Naive thymus-derived CD8-positive, alpha-beta T cell (primary cell): Measurements from ENCODE around the gene EMD. TPM values are rescaled to one million over a fixed set of nuclear protein-coding genes. Genes with fewer than 3 reads are reported as not detected.

Experiments
- ATAC-seq, 2 donors: fragments of 150-1000 bp; cut with Tn5 transposase in 1 of 2; sonication (Bioruptor Pico), chemical (Tn5 transposase) in 1 of 2; 1 replicate in 1 of 2; 2 replicates in 1 of 2; pipeline ENCODE4 v1.10.0; 2021; ENCODE audit warnings: mild to moderate bottlenecking in 2 of 2, moderate library complexity in 2 of 2
- POLR2A ChIA-PET: fragments of 350-600 bp; sonication (Branson Sonifier 250); formaldehyde crosslinking; loops from one replicate; lab custom pipeline; 2021; ENCODE audit warnings: antibody characterized with exemption; lab: Charles Lee
- DNase-seq, 10 donors: peaks; one replicate each; pipeline versions ENCODE4 v3.0.0 to v3.0.0-alpha.2; 2020 to 2022
- H3K27ac Mint-ChIP-seq, 10 donors: one replicate each; pipeline ENCODE4 v1.8.0; 2020 to 2022; ENCODE audit warnings: mild to moderate bottlenecking in 10 of 10, mixed read lengths in 10 of 10, moderate library complexity in 4 of 10, inconsistent platforms in 1 of 10
- H3K27me3 Mint-ChIP-seq, 5 donors: one replicate each; pipeline ENCODE4 v1.8.0; 2021 to 2022; ENCODE audit warnings: mixed read lengths in 5 of 5
- H3K36me3 Mint-ChIP-seq, 3 donors: one replicate each; pipeline ENCODE4 v1.8.0; 2020 to 2022; ENCODE audit warnings: mixed read lengths in 3 of 3, mild to moderate bottlenecking in 2 of 3, inconsistent platforms in 1 of 3
- H3K4me1 Mint-ChIP-seq, 4 donors: one replicate each; pipeline ENCODE4 v1.8.0; 2021 to 2022; ENCODE audit warnings: mixed read lengths in 4 of 4
- H3K4me3 Mint-ChIP-seq, 10 donors: one replicate each; pipeline ENCODE4 v1.8.0; 2020 to 2022; ENCODE audit warnings: mild to moderate bottlenecking in 10 of 10, mixed read lengths in 10 of 10, moderate library complexity in 6 of 10, inconsistent platforms in 1 of 10
- H3K9me3 Mint-ChIP-seq, 9 donors: one replicate each; pipeline ENCODE4 v1.8.0; 2020 to 2022; ENCODE audit warnings: mixed read lengths in 9 of 9, mild to moderate bottlenecking in 3 of 9, inconsistent platforms in 1 of 9, moderate library complexity in 1 of 9
- polyA plus RNA-seq, 3 donors: library from polyadenylated mRNA; unstranded; fragments of 300-500 nt; fragmentation: Illumina TruSeq; gene quantifications; one replicate each; pipeline ENCODE4 v1.2.3, GENCODE V29; 2021
- total RNA-seq, 8 experiments: library from RNA in 2 of 8; stranded (reverse) in 2 of 8; gene quantifications; one replicate each; pipeline ENCODE4 v1.2.3 and lab custom pipeline; 2021 to 2026

Gene EMD
- total and polyA plus RNA-seq, 5 experiments from 2014 or later, result 35.5 to 95.4 (median 37.1) TPM

DNA sequence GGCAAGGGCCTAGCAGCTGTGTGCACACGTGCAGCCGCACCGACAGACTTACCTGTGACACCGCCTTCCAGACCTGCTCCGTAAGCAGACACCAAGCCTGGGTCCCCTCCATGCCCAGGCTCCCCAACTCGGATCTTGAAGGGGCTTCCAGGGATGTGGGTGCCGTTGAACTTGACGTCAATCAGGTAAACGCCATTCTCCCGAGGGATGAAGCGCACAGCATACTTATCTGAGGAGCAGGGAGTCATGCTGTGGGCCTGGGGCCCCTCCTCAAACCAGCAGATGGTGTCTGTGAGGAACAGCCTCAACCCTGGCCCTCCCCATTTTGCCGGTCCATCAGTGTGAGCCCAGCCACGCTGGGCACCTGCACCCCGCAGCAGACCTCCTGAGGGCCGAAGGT is 29.1 kb upstream of the EMD start:
- DNase-seq (peak in 1 of 10 donors; percentile 34), ATAC-seq (no peak)
- Mint-ChIP-seq H3K27me3 (no peaks in the 10 kb centered on the region), H3K27ac (peak overlapping the region in 9 of 10 donors; percentile 8 to 95 (median 79)), H3K36me3 (peaks cover 0 to 30% (median 0%) of the 10 kb centered on the region in 3 donors), H3K4me1 (peaks cover 6 to 61% (median 49%) of the 10 kb centered on the region in 4 donors), H3K9me3 (no peaks in the 10 kb centered on the region), H3K4me3 (peak overlapping the region in 6 of 10 donors; percentile 9 to 68 (median 42))
- POLR2A ChIA-PET, result interaction anchor here (0.9 to 6.4 kb wide), 9 partner anchors 8 to 197 kb away, joined by 3 to 101 read pairs (median 7); partner anchors contain the start of genes EMD, FLNA and IKBKG

- H3K27me3 Mint-ChIP-seq, result no peaks in the 10 kb centered on the region
- DNase-seq, result peak in 1 of 10 donors; percentile 27
- H3K9me3 Mint-ChIP-seq, result no peaks in the 10 kb centered on the region
- H3K27ac Mint-ChIP-seq, result peak overlapping the region in 9 of 10 donors; percentile 31 to 95 (median 85)
- POLR2A ChIA-PET, result interaction anchor here (1.3 to 6.4 kb wide), 8 partner anchors 12 to 197 kb away, joined by 3 to 101 read pairs (median 7); partner anchors contain the start of genes EMD, FLNA and IKBKG
- H3K4me1 Mint-ChIP-seq, result peaks cover 6 to 61% (median 49%) of the 10 kb centered on the region in 4 donors
- H3K4me3 Mint-ChIP-seq, result peak overlapping the region in 9 of 10 donors; percentile 10 to 70 (median 53)
- peaks cover 0 to 34% (median 0%) of the 10 kb centered on the region in 3 donors for H3K36me3 Mint-ChIP-seq
- peak; percentile 0 to 1 for ATAC-seq
Observed at GRCh38 chrX:154350429-154351182, 28.5 kb upstream of the EMD start.

DNA sequence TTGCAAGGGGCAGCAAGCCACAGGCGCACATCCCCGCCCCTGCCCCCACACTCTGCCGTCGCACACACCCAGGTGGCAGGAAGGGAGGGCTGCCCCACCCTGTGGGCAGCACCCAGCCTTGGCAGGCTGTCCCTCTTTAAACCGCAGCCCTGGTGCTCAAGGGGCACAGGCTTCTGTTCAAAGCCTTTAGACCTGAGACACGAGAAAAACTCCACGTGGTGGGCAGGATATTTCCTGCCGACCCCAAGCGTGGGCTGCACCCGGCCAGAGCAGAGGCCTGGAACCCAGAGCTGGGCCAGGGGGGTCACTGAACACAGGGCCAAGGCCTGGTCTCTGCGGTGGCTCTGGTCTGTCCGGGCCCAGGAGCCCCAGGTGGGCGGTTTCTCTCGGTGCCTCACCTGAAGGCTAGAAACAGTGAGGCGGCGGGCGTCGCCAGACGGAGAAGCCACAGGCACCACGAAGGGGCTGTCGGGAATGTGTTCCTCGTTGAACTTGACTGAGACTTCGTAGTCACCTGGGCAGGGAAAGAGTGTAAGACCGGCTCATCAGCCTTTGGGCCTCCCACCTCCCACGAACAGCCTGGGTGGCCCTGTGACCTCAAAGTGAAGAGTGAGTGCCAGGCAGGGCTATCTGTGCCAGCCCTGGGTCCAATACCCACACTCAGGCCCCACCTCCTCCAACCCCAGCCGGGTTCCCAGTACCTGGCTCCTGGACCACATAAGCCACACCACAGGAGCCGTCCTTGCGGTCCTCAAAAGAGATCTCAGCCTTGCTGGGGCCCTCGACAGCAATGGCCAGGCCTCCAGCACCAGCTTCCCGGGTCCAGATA is 27.7 kb upstream of the EMD start:
- ATAC-seq, result peak; percentile 60 to 79
- Mint-ChIP-seq H3K27ac (peak overlapping the region; percentile 78 to 95 (median 88)), H3K9me3 (no peaks in the 10 kb centered on the region), H3K4me3 (peak overlapping the region in 9 of 10 donors; percentile 39 to 70 (median 62)), H3K27me3 (no peaks in the 10 kb centered on the region), H3K4me1 (peaks cover 7 to 65% (median 51%) of the 10 kb centered on the region in 4 donors), H3K36me3 (peaks cover 0 to 37% (median 0%) of the 10 kb centered on the region in 3 donors)
- POLR2A ChIA-PET, result interaction anchor here (1.0 to 6.4 kb wide), 7 partner anchors 11 to 35 kb away, joined by 3 to 101 read pairs (median 6); no protein-coding TSS in a partner anchor
- peak in 6 of 10 donors; percentile 56 to 83 (median 66) for DNase-seq

DNA sequence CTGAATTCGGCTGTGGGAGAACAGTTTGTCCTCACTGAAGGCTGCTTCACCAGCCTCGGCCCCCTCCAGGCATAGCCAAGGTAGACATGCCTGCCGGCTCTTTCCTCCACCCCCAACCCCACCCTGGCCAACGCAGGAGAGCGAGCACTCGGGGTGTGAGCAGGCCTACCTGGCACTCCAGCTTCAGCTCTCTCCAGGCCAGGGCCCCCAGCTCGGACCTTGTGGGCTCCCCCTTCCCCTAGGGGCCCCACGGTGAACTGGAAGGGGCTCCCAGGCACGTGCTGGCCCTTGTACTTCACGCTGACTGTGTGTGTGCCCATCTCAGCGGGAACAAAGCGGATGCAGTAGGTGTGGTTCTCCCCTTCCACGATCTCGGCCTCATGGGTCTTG is 27.1 kb upstream of the EMD start:
- no peak for DNase-seq
- Mint-ChIP-seq H3K27ac (peak overlapping the region; percentile 78 to 95 (median 89)), H3K9me3 (no peaks in the 10 kb centered on the region), H3K27me3 (no peaks in the 10 kb centered on the region), H3K36me3 (peaks cover 0 to 38% (median 0%) of the 10 kb centered on the region in 3 donors), H3K4me3 (peak overlapping the region in 7 of 10 donors; percentile 34 to 70 (median 59)), H3K4me1 (peaks cover 8 to 65% (median 52%) of the 10 kb centered on the region in 4 donors)
- peak; percentile 5 to 7 for ATAC-seq
- POLR2A ChIA-PET, result interaction anchor here (1.0 to 6.4 kb wide), 5 partner anchors 16 to 36 kb away, joined by 3 to 101 read pairs (median 3); no protein-coding TSS in a partner anchor

DNA sequence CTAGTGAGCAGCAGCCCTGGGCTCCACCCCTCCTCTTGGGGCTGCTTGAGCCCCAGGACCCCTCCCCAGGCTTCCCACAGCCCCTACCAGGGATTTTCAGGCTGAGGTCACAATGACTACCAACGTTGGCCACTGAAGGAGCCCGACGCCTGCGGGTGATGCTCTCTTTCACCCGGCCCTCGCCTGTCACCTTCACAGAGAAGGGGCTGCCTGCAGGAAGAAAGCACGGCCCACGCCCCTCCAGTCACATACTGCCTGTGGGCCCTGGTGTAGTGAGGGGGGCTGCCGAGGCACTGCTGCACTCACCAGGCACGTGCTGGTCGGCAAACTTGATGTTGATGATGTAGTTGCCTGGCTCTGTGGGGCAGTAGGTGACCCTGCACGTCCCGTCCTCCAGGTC is 26.6 kb upstream of the EMD start:
- Mint-ChIP-seq H3K4me1 (peaks cover 3 to 62% (median 48%) of the 10 kb centered on the region in 4 donors), H3K9me3 (no peaks in the 10 kb centered on the region), H3K4me3 (peak overlapping the region in 4 of 10 donors; percentile 34 to 70 (median 49)), H3K27me3 (no peaks in the 10 kb centered on the region), H3K27ac (peak overlapping the region in 7 of 10 donors; percentile 78 to 95 (median 87)), H3K36me3 (peaks cover 0 to 36% (median 0%) of the 10 kb centered on the region in 3 donors)
- ATAC-seq (no peak), DNase-seq (peak in 1 of 10 donors; percentile 45)
- POLR2A ChIA-PET, result interaction anchor here (0.8 to 6.4 kb wide), 4 partner anchors 10 to 30 kb away, joined by 3 to 101 read pairs (median 3); no protein-coding TSS in a partner anchor

- Mint-ChIP-seq H3K36me3 (peaks cover 0 to 37% (median 0%) of the 10 kb centered on the region in 3 donors), H3K4me3 (peak overlapping the region in 2 of 10 donors; percentile 6 to 25), H3K27ac (peak overlapping the region in 4 of 10 donors; percentile 29 to 95 (median 48)), H3K27me3 (no peaks in the 10 kb centered on the region), H3K4me1 (peaks cover 2 to 62% (median 44%) of the 10 kb centered on the region in 4 donors), H3K9me3 (no peaks in the 10 kb centered on the region)
- DNase-seq (peak in 1 of 10 donors; percentile 24), ATAC-seq (no peak)
- POLR2A ChIA-PET, result interaction anchor here (0.8 to 2.7 kb wide), 2 partner anchors 9 to 15 kb away, joined by 3 to 21 read pairs; no protein-coding TSS in a partner anchor
Observed at GRCh38 chrX:154353172-154353843, 25.8 kb upstream of the EMD start.

DNA sequence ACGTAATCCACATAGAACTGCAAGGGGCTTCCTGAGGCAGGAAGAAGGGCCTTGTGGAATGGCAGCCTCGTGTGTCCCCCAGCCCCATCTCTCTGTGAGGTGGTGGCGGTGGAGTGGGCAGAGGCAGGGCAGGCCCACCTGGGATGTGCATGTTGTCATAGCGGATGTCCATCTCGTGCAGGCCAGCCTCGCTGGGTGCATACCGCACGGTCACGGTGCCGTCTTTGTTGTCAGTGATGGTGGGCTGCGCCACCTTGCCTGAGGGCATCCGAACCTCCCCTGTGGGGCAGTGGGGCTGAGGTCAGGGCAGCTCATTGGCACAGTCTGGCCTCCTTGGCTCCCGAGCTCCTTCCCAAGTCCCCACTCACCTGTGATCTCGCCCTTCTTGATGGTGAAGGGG is 25.1 kb upstream of the EMD start:
- POLR2A ChIA-PET, result interaction anchor here (1.4 to 2.7 kb wide), 3 partner anchors 14 to 44 kb away, joined by 4 to 21 read pairs (median 6); partner anchors contain the start of gene RPL10
- Mint-ChIP-seq H3K36me3 (peaks cover 0 to 43% (median 0%) of the 10 kb centered on the region in 3 donors), H3K4me1 (peaks cover 5 to 65% (median 48%) of the 10 kb centered on the region in 4 donors), H3K27me3 (no peaks in the 10 kb centered on the region), H3K27ac (peak overlapping the region in 5 of 10 donors; percentile 18 to 71 (median 38)), H3K9me3 (no peaks in the 10 kb centered on the region), H3K4me3 (peak overlapping the region in 1 of 10 donors; percentile 6)
- DNase-seq (peak in 1 of 10 donors; percentile 50), ATAC-seq (no peak)

GRCh38 chrX:154354516-154354915 is 24.6 kb upstream of the EMD start:
- peak overlapping the region in 2 of 10 donors; percentile 40 to 71 for H3K27ac Mint-ChIP-seq
- DNase-seq, result peak in 1 of 10 donors; percentile 36

DNA sequence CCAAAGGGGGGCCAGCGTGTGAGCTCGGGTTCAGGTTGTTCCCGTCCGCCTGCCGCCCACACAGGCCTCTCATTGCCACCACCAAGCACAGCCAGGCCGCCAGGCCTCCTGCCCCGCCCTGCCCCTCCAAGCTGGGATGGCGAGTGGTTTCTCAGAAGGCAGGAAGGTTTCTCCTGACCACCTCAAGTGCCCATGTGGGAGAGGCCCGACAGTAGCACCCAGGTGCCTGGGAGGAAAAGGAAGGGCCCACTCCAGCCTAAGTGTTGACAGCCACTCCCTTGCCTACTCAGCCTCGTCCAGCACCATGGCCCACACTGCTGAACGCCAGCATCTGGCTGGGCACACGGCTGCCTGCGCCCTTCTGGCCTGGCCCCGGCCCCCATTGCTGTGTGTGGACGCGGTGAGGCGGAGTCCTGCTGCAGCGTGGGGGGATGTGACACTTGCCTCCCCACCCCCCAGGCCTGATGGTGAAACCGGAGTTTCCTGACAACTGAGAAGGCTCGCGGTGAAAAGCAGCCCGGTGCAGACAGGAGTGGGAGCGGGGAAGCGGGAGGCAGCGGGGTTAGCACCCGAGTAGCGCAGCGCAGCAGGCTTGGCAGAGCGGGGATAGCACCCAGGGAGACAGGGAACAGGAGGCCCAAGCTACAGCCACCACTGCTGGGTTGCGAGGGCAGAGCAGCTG is 23.9 kb upstream of the EMD start:
- Mint-ChIP-seq H3K27me3 (no peaks in the 10 kb centered on the region), H3K36me3 (peaks cover 0 to 45% (median 0%) of the 10 kb centered on the region in 3 donors), H3K27ac (peak overlapping the region in 3 of 10 donors; percentile 53 to 69 (median 66)), H3K4me1 (peaks cover 5 to 58% (median 36%) of the 10 kb centered on the region in 4 donors), H3K9me3 (no peaks in the 10 kb centered on the region), H3K4me3 (no peak overlapping the region)
- POLR2A ChIA-PET, result interaction anchor here (0.9 to 2.7 kb wide), 6 partner anchors 13 to 43 kb away, joined by 3 to 21 read pairs (median 5); partner anchors contain the start of genes FLNA and RPL10
- peak in 1 of 10 donors; percentile 18 for DNase-seq
- ATAC-seq, result no peak

More at GRCh38 chrX:154354516-154354915, 24.6 kb upstream of the EMD start:
- no peaks in the 10 kb centered on the region for H3K9me3 Mint-ChIP-seq
- no peak overlapping the region for H3K4me3 Mint-ChIP-seq
- POLR2A ChIA-PET, result interaction anchor here (1.3 to 2.7 kb wide), 4 partner anchors 14 to 44 kb away, joined by 4 to 21 read pairs (median 6); partner anchors contain the start of genes FLNA and RPL10
- ATAC-seq, result no peak
- peaks cover 0 to 45% (median 0%) of the 10 kb centered on the region in 3 donors for H3K36me3 Mint-ChIP-seq
- no peaks in the 10 kb centered on the region for H3K27me3 Mint-ChIP-seq
- peaks cover 5 to 65% (median 43%) of the 10 kb centered on the region in 4 donors for H3K4me1 Mint-ChIP-seq

- DNase-seq (peak in 1 of 10 donors; percentile 21), ATAC-seq (no peak)
- Mint-ChIP-seq H3K4me3 (no peak overlapping the region), H3K27me3 (no peaks in the 10 kb centered on the region), H3K27ac (peak overlapping the region in 3 of 10 donors; percentile 34 to 79 (median 43)), H3K9me3 (no peaks in the 10 kb centered on the region), H3K4me1 (peaks cover 5 to 54% (median 31%) of the 10 kb centered on the region in 4 donors), H3K36me3 (peaks cover 0 to 47% (median 0%) of the 10 kb centered on the region in 3 donors)
- POLR2A ChIA-PET, result interaction anchor here (0.9 to 2.7 kb wide), 3 partner anchors 13 to 17 kb away, joined by 3 to 21 read pairs (median 4); no protein-coding TSS in a partner anchor
Observed at GRCh38 chrX:154355776-154356140, 23.3 kb upstream of the EMD start.
